Mesothelial cell of epicardium (in vitro differentiated cells): ENCODE data around the gene PLEKHG3. TPM values are rescaled to one million over a fixed set of nuclear protein-coding genes. Genes with fewer than 3 reads are reported as not detected.

Source experiments
- DNase-seq, 2 experiments: peaks; one replicate each; pipeline ENCODE4 v3.0.0; 2021; ENCODE audit warnings: low spot score in 2 of 2; ENCODE audit not compliant: unreplicated experiment in 2 of 2
- H3K27ac Mint-ChIP-seq: 2 replicates; pipeline ENCODE4 v1.8.0; 2021; ENCODE audit warnings: mixed read lengths
- H3K27me3 Mint-ChIP-seq: 2 replicates; pipeline ENCODE4 v1.8.0; 2021; ENCODE audit warnings: low read depth, mixed read lengths
- H3K36me3 Mint-ChIP-seq: 2 replicates; pipeline ENCODE4 v1.8.0; 2021; ENCODE audit warnings: mixed read lengths
- H3K4me1 Mint-ChIP-seq: 2 replicates; pipeline ENCODE4 v1.8.0; 2021; ENCODE audit warnings: mixed read lengths
- H3K4me3 Mint-ChIP-seq: 2 replicates; pipeline ENCODE4 v1.8.0; 2021; ENCODE audit warnings: mild to moderate bottlenecking, moderate library complexity, mixed read lengths
- H3K9me3 Mint-ChIP-seq: 2 replicates; pipeline ENCODE4 v1.8.0; 2021; ENCODE audit warnings: mixed read lengths
- CTCF ChIP-seq: fragments of 200-600 bp; sonication (generic); IDR thresholded peaks from one replicate; pipeline ENCODE4 v1.5.0; 2021; ENCODE audit warnings: antibody characterized with exemption; ENCODE audit not compliant: unreplicated experiment
- total RNA-seq: library from RNA; stranded (reverse); gene quantifications from 3 replicates; pipeline ENCODE4 v1.2.1, GENCODE V29; 2021

The PLEKHG3 gene
- total RNA-seq, 1 donor from 2014 or later = 141 TPM

DNA sequence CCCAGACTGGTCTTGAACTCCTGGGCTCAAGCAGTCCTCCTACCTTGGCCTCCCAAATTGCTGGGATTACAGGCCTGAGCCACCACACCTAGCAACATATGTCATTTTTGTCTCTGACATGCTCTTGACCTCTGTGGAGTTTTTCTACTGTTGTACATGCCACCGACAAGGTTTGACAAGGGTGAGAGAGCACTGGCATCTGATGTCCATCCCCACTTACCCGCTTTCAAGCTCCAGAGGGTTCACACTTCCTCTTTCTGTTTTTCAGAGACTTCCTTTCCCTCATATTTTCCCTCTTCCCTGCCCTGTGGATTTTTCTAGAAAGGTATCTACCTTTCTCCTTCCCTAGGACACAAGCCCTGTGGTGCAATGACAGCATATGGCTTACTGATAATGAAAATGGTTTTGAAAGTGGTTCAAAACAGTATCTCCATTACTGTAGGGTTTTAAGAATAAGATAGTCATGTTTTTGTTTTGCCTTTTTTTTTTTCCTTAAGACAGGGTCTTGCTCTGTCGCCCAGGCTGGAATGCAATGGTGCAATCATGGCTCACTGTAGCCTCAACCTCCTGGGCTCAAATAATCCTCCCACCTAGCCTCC lies 27.7 kb upstream of the PLEKHG3 start:
- peak overlapping the region; percentile 49 for H3K27ac Mint-ChIP-seq
- H3K4me1 Mint-ChIP-seq = peaks cover 27% of the 10 kb centered on the region

DNA sequence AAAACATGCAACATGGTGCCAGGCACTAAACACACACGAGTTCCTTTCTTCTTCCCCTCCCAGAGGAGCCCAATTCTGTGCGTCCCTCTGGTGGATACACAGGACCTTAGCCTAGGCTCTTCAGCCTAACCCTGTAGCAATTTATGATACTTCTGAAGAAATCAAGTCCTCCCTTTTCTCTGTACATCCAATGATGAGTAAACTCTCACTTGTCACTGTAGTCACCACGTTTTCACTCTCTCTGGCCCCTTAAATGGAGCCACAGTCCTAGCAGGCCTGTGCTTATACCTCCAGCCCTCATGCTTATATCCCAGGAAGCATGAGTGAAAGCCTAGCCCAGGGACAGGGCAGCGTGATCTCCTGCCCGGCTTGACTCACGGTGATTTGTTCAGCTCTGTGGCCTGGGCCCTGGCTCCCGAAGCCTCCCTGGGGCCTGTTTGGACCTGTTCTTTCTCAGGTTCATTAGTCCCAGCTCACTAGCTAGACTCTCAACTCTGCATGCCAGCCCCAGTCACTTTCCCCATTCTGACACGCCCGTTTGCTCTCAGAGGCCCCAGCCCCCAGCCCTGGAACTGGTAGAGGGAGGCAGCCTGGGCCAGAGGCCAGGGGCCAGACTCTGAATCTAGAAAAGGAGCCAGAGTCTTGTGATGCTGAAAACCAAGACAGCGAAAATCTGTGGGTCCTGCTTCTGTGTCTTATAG lies 24.1 kb upstream of the PLEKHG3 start:
- Mint-ChIP-seq H3K4me3 (no peak overlapping the region), H3K9me3 (no peaks in the 10 kb centered on the region), H3K36me3 (no peaks in the 10 kb centered on the region), H3K27me3 (no peaks in the 10 kb centered on the region), H3K27ac (peak overlapping the region; percentile 82), H3K4me1 (peaks cover 46% of the 10 kb centered on the region)
- DNase-seq = no peak
- TF ChIP-seq CTCF = no peak

More for the DNA sequence above, 27.7 kb upstream of the PLEKHG3 start:
- Mint-ChIP-seq H3K27me3 (no peaks in the 10 kb centered on the region), H3K4me3 (no peak overlapping the region), H3K9me3 (no peaks in the 10 kb centered on the region), H3K36me3 (no peaks in the 10 kb centered on the region)
- DNase-seq = no peak
- no peak for TF ChIP-seq CTCF

DNA sequence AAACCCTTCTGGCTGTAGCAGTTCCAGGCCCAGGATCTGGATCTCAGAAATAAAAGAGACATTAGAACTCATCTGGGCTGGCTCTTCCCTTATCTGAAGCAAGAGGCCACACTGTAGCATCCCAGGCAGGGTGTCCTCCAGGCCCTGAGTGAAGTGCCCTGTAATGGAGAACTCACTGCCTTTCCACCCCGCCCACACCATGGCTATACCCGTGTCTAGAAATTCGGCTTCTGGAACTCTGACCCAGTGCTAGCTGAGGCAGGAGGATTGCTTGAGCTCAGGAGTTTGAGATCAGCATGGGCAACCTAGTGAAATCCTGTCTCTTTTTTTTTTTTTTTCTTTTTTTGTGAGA lies 23.5 kb upstream of the PLEKHG3 start:
- peak overlapping the region; percentile 82 for H3K27ac Mint-ChIP-seq
- no peak for TF ChIP-seq CTCF
- H3K4me1 Mint-ChIP-seq = peaks cover 48% of the 10 kb centered on the region
- DNase-seq = no peak
- H3K36me3 Mint-ChIP-seq = no peaks in the 10 kb centered on the region
- H3K27me3 Mint-ChIP-seq = no peaks in the 10 kb centered on the region
- H3K4me3 Mint-ChIP-seq = no peak overlapping the region
- no peaks in the 10 kb centered on the region for H3K9me3 Mint-ChIP-seq

DNA sequence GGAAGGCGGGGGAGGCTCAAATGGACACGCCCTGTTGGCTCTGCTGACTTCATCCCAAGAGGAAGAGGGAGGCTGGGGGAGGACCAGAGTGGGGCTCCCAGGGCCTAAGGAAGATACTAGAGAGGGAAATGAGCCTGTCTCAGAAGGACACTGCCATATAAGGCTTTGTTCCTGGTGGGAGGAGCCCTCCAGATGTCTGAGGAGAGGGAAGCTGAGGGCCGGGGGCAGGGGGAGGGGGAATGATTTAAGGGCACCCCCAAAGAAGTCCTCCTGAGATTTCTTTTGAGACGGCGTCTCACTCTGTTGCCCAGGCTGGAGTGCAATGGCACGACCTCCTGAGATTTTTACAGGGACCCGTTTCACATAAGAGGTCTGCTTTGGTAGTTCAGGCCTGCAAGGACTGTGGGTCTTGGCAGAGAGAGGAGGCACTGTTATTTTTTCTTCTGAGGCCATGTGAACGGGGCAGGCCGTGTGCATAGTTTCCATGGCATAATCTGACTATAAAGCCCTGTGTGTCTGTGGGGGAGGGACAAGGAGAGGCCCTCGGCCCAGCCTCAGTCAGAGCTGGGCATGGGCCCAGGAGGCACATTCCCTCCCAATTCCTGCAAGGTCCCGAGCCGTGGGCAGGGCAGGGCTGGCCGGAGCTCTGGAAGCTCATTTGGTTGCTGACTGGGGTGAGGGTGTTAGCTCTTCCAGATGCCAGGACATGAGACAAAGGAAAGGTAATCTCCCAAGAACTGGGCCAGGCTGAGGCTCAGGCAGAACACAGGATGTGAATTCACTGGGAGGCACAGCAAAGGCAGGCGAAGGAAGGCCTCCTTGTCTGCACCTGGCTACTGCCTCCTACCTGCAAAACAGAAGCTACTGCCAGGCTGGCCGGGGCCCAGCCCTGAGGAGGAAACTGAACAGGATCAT lies 22.2 kb upstream of the PLEKHG3 start:
- no peak for TF ChIP-seq CTCF
- Mint-ChIP-seq H3K9me3 (no peaks in the 10 kb centered on the region), H3K4me3 (no peak overlapping the region), H3K36me3 (no peaks in the 10 kb centered on the region), H3K27ac (peak overlapping the region; percentile 93), H3K4me1 (peaks cover 55% of the 10 kb centered on the region), H3K27me3 (no peaks in the 10 kb centered on the region)
- DNase-seq = no peak

- no peak for DNase-seq
- H3K36me3 Mint-ChIP-seq = no peaks in the 10 kb centered on the region
- peaks cover 55% of the 10 kb centered on the region for H3K4me1 Mint-ChIP-seq
- H3K4me3 Mint-ChIP-seq = no peak overlapping the region
- no peaks in the 10 kb centered on the region for H3K9me3 Mint-ChIP-seq
- H3K27ac Mint-ChIP-seq = peak overlapping the region; percentile 93
- no peaks in the 10 kb centered on the region for H3K27me3 Mint-ChIP-seq
- TF ChIP-seq CTCF = no peak
These were observed 21.4 kb upstream of the PLEKHG3 start for GRCh38 chr14:64682843-64683242.
